PC-9 (cell line): ENCODE data around the gene PCSK5. TPM values are rescaled to one million over a fixed set of nuclear protein-coding genes. Genes with fewer than 3 reads are reported as not detected.

Source experiments
- Bru-seq: library from RNA; stranded (reverse); fragments of 400-500 nt; gene quantifications from one replicate; lab custom pipeline; 2021; lab: Mats Ljungman, UMichigan
- BruChase-seq, 2 experiments: library from RNA; stranded (reverse); fragments of 400-500 nt; gene quantifications; one replicate each; lab custom pipeline; 2021; lab: Mats Ljungman, UMichigan
- BruUV-seq: library from RNA; stranded (reverse); fragments of 400-500 nt; replicated peaks from 2 replicates; lab custom pipeline; 2021; lab: Mats Ljungman, UMichigan
- CTCF ChIA-PET: fragments of 300-600 bp; sonication (Branson Sonifier 250); formaldehyde crosslinking; loops from one replicate; lab custom pipeline; 2022; ENCODE audit warnings: antibody characterized with exemption; lab: Charles Lee
- POLR2A ChIA-PET: fragments of 300-600 bp; sonication (Branson Sonifier 250); formaldehyde crosslinking; loops from one replicate; lab custom pipeline; 2022; ENCODE audit warnings: antibody characterized with exemption; ENCODE audit not compliant: unreplicated experiment; lab: Charles Lee
- DNase-seq, 2 experiments: peaks; one replicate each; pipeline versions ENCODE4 v3.0.0 to v3.0.0-alpha.2; 2015 to 2022; ENCODE audit warnings: mixed read lengths in 1 of 2
- H2AFZ ChIP-seq: fragments of 200-600 bp; sonication (generic); 2 replicates; pipeline ENCODE4 v1.8.1; 2017; ENCODE audit warnings: antibody characterized with exemption
- H3F3A ChIP-seq: fragments of 200-600 bp; sonication (generic); 2 replicates; pipeline ENCODE4 v1.8.1; 2017; ENCODE audit warnings: antibody characterized with exemption, mild to moderate bottlenecking, low read depth; ENCODE audit not compliant: insufficient read depth
- H3K27ac ChIP-seq: fragments of 200-600 bp; sonication (generic); 2 replicates; pipeline ENCODE4 v1.6.1; 2016; ENCODE audit warnings: mixed run types
- H3K27me3 ChIP-seq: fragments of 200-600 bp; sonication (generic); 2 replicates; pipeline ENCODE4 v1.6.1; 2016; ENCODE audit warnings: low read depth, mixed run types; ENCODE audit not compliant: insufficient read depth
- H3K36me3 ChIP-seq: fragments of 200-600 bp; sonication (generic); 2 replicates; pipeline ENCODE4 v1.6.1; 2016; ENCODE audit warnings: low read depth, mixed run types
- H3K4me1 ChIP-seq: fragments of 200-600 bp; sonication (generic); replicated peaks from 2 replicates; pipeline ENCODE4 v1.6.1; 2016; ENCODE audit warnings: mixed run types; ENCODE audit not compliant: insufficient read depth
- H3K4me2 ChIP-seq: fragments of 200-600 bp; sonication (generic); 2 replicates; pipeline ENCODE4 v1.6.1; 2017; ENCODE audit warnings: mixed run types
- H3K4me3 ChIP-seq: fragments of 200-600 bp; sonication (generic); 2 replicates; pipeline ENCODE4 v1.6.1; 2016; ENCODE audit warnings: mixed run types
- H3K79me2 ChIP-seq: fragments of 200-600 bp; sonication (generic); 2 replicates; pipeline ENCODE4 v1.6.1; 2017; ENCODE audit warnings: low read depth, mixed run types
- H3K9me2 ChIP-seq: fragments of 200-600 bp; sonication (generic); 2 replicates; pipeline ENCODE4 v1.8.1; 2017; ENCODE audit warnings: mild to moderate bottlenecking; ENCODE audit not compliant: insufficient read depth
- H3K9me3 ChIP-seq: fragments of 200-600 bp; sonication (generic); 2 replicates; pipeline ENCODE4 v1.8.1; 2016; ENCODE audit warnings: low read depth; ENCODE audit not compliant: insufficient read depth
- H4K20me1 ChIP-seq: fragments of 200-600 bp; sonication (generic); 2 replicates; pipeline ENCODE4 v1.8.1; 2017; ENCODE audit not compliant: insufficient read depth
- EZH2 ChIP-seq: fragments of 200-600 bp; sonication (generic); IDR thresholded peaks from 2 replicates; pipeline ENCODE4 v1.8.0; 2017; ENCODE audit warnings: antibody characterized with exemption, low read depth
- intact Hi-C: fragments of 100-400 bp; cut with micrococcal nuclease; formaldehyde crosslinking; loops from one replicate; pipeline ENCODE4 v1.10.0; 2022; ENCODE audit not compliant: unreplicated experiment
- long read RNA-seq: library from polyadenylated mRNA; stranded (forward); transcript quantifications from one replicate; pipeline ENCODE4 v2.0.0, GENCODE V29; 2022
- total RNA-seq: library from RNA; stranded (reverse); gene quantifications from 2 replicates; pipeline ENCODE4 v1.2.3, GENCODE V29; 2021
- TF ChIP-seq, protein P1 (sequence below): fragments of 200-600 bp; sonication (generic); conservative IDR thresholded peaks from 2 replicates; pipeline ENCODE4 v1.6.1; 2017; ENCODE audit warnings: mixed run types, antibody characterized with exemption, mild to moderate bottlenecking, moderate library complexity

Gene PCSK5
- total RNA-seq (8.2 and 9.8 TPM in 2 replicates), Bru-seq, nascent RNA (percentile 62 among the genes with signal in this experiment), BruChase-seq, experiment 1, labeled RNA remaining after a 2-hour chase (percentile 47 among the genes with signal in this experiment), BruChase-seq, experiment 2, labeled RNA remaining after a 6-hour chase (percentile 44 among the genes with signal in this experiment)
- long read RNA-seq, full-length matches to known transcripts = 1 of 8 reads
- long read RNA-seq, partial matches to known transcripts = 1 of 8 reads
- long read RNA-seq, other reads (novel, unspliced or antisense) = 6 of 8 reads

GRCh38 chr9:75890472-75891276 lies at the start of gene PCSK5:
Gene PCSK5, plus strand, starts transcription at chr9:75890673. Its CDS starts 509 bp downstream, at chr9:75891182.
- peak; percentile 88 to 89 for DNase-seq
- BruUV-seq = no TSS peak
- Histone ChIP-seq H3K36me3 (no peaks in the 10 kb centered on the region), H3F3A (peaks cover 24% of the 10 kb centered on the region), H3K27me3 (no peaks in the 10 kb centered on the region), H3K9me3 (no peaks in the 10 kb centered on the region), H3K4me1 (peaks cover 32% of the 10 kb centered on the region), H3K4me3 (peak within 1 kb of the TSS; percentile 76), H2AFZ (peak within 1 kb of the TSS; percentile 92), H3K27ac (peak within 1 kb of the TSS; percentile 92), H3K4me2 (peak within 1 kb of the TSS; percentile 97), H3K9me2 (no peaks in the 10 kb centered on the region), H3K79me2 (peaks cover 45% of the 10 kb centered on the region), H4K20me1 (no peaks in the 10 kb centered on the region)
- POLR2A ChIA-PET = interaction anchor here (0.7 to 0.8 kb wide), 2 partner anchors 27 to 89 kb away, joined by 5 to 8 read pairs; no protein-coding TSS in a partner anchor
- intact Hi-C loops = loop anchor here (1.0 to 10.0 kb wide), 4 partner anchors 74 to 484 kb away; no protein-coding TSS in a partner anchor
- CTCF ChIA-PET = interaction anchor here (0.6 to 0.7 kb wide), 3 partner anchors 75 to 815 kb away, joined by 3 to 7 read pairs (median 3); no protein-coding TSS in a partner anchor
- TF ChIP-seq, protein P1, sequence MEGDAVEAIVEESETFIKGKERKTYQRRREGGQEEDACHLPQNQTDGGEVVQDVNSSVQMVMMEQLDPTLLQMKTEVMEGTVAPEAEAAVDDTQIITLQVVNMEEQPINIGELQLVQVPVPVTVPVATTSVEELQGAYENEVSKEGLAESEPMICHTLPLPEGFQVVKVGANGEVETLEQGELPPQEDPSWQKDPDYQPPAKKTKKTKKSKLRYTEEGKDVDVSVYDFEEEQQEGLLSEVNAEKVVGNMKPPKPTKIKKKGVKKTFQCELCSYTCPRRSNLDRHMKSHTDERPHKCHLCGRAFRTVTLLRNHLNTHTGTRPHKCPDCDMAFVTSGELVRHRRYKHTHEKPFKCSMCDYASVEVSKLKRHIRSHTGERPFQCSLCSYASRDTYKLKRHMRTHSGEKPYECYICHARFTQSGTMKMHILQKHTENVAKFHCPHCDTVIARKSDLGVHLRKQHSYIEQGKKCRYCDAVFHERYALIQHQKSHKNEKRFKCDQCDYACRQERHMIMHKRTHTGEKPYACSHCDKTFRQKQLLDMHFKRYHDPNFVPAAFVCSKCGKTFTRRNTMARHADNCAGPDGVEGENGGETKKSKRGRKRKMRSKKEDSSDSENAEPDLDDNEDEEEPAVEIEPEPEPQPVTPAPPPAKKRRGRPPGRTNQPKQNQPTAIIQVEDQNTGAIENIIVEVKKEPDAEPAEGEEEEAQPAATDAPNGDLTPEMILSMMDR = peak; percentile 35; the same call in 1 of the 2 replicates
- TF ChIP-seq EZH2 = no peak

- Histone ChIP-seq H3K9me3 (no peaks in the 10 kb centered on the region), H3K9me2 (no peaks in the 10 kb centered on the region), H3K79me2 (no peaks in the 10 kb centered on the region), H4K20me1 (no peaks in the 10 kb centered on the region), H3K4me1 (no peaks in the 10 kb centered on the region), H3K4me3 (no peak overlapping the region), H3K27ac (no peak overlapping the region), H2AFZ (no peak overlapping the region), H3K36me3 (no peaks in the 10 kb centered on the region), H3F3A (no peaks in the 10 kb centered on the region), H3K4me2 (no peak overlapping the region), H3K27me3 (no peaks in the 10 kb centered on the region)
- POLR2A ChIA-PET = no interaction called here
- no peak for DNase-seq
- no TSS peak for BruUV-seq
- CTCF ChIA-PET = no interaction called here
- TF ChIP-seq, protein P1 = no peak
- no peak for TF ChIP-seq EZH2
- intact Hi-C loops = no loop called here
These were observed 46.2 kb upstream of the PCSK5 start for GRCh38 chr9:75844321-75844720.

- ChIA-PET CTCF (no interaction called here), POLR2A (no interaction called here)
- Histone ChIP-seq H3K9me2 (no peaks in the 10 kb centered on the region), H3K27me3 (no peaks in the 10 kb centered on the region), H3K79me2 (no peaks in the 10 kb centered on the region), H3K27ac (no peak overlapping the region), H4K20me1 (no peaks in the 10 kb centered on the region), H3K36me3 (no peaks in the 10 kb centered on the region), H3F3A (no peaks in the 10 kb centered on the region), H3K4me3 (no peak overlapping the region), H3K4me2 (no peak overlapping the region), H3K9me3 (no peaks in the 10 kb centered on the region), H3K4me1 (no peaks in the 10 kb centered on the region), H2AFZ (no peak overlapping the region)
- intact Hi-C loops = no loop called here
- BruUV-seq = no TSS peak
- no peak for DNase-seq
- TF ChIP-seq, protein P1 = no peak
- no peak for TF ChIP-seq EZH2
These were observed 44.7 kb upstream of the PCSK5 start for GRCh38 chr9:75845806-75846205.
